Suprapubic skin (tissue), 4 donors: Measurements from ENCODE around the gene GMPR. TPM values are rescaled to one million over a fixed set of nuclear protein-coding genes. Genes with fewer than 3 reads are reported as not detected.

Experiments used
- DNase-seq, 2 donors: peaks; one replicate each; pipeline ENCODE4 v3.0.0-alpha.2; 2019; ENCODE audit warnings: low spot score in 2 of 2
- H3K27ac ChIP-seq: fragments of 200-600 bp; sonication (generic); one replicate; pipeline ENCODE4 v1.5.1; 2019
- H3K27me3 ChIP-seq: fragments of 200-600 bp; sonication (generic); one replicate; pipeline ENCODE4 v1.5.1; 2019
- H3K36me3 ChIP-seq: fragments of 200-600 bp; sonication (generic); one replicate; pipeline ENCODE4 v1.5.1; 2019
- H3K4me1 ChIP-seq: fragments of 200-600 bp; sonication (generic); one replicate; pipeline ENCODE4 v1.5.1; 2019
- H3K4me3 ChIP-seq: fragments of 200-600 bp; sonication (generic); one replicate; pipeline ENCODE4 v1.5.1; 2019; ENCODE audit warnings: mild to moderate bottlenecking
- H3K9me3 ChIP-seq: fragments of 200-600 bp; sonication (generic); one replicate; pipeline ENCODE4 v1.5.1; 2019
- CTCF ChIP-seq, 2 donors: fragments of 200-600 bp in 1 of 2; fragments of 450-650 bp in 1 of 2; sonication (generic) in 1 of 2; IDR thresholded peaks; one replicate each; pipeline ENCODE4 v1.5.1; 2016 to 2019; ENCODE audit warnings: antibody characterized with exemption in 2 of 2, mild to moderate bottlenecking in 1 of 2, moderate library complexity in 1 of 2
- EP300 ChIP-seq: sonication (generic); formaldehyde crosslinking; IDR thresholded peaks from one replicate; pipeline ENCODE4 v1.6.1; 2017; ENCODE audit warnings: antibody characterized with exemption
- POLR2A ChIP-seq, 2 donors: fragments of 450-650 bp; IDR thresholded peaks; one replicate each; pipeline ENCODE4 v1.6.1; 2017; ENCODE audit warnings: antibody characterized with exemption in 2 of 2, mild to moderate bottlenecking in 2 of 2, moderate library complexity in 2 of 2
- POLR2AphosphoS5 ChIP-seq, 3 donors: sonication (generic); formaldehyde crosslinking; IDR thresholded peaks; one replicate each; pipeline ENCODE4 v1.6.1; 2017; ENCODE audit warnings: antibody characterized with exemption in 3 of 3
- WGBS: methylation state at CpG from one replicate; pipeline ENCODE4 v1.1.5; 2018; 5-methylcytosine and 5-hydroxymethylcytosine counted together
- total RNA-seq, 4 donors: library from RNA; depleted of rRNA; stranded (reverse); fragments of >200 nt; gene quantifications; one replicate each; pipeline ENCODE4 v1.1.0, GENCODE V29; 2016

GMPR gene
- total RNA-seq, 4 donors from 2014 or later = 4.9 to 16.4 (median 12.9) TPM

- no peaks in the 10 kb centered on the region for H3K27me3 ChIP-seq
- 45% methylated on average over 15 of the region's 15 CpGs for WGBS
- DNase-seq = no peak
- no peaks in the 10 kb centered on the region for H3K36me3 ChIP-seq
- no peak overlapping the region for H3K4me3 ChIP-seq
- no peak overlapping the region for H3K27ac ChIP-seq
- TF ChIP-seq CTCF (IDR thresholded peaks at IDR 0.05) = peak; percentile 16 to 72
- TF ChIP-seq POLR2AphosphoS5 (IDR thresholded peaks at IDR 0.05) = no peak
- TF ChIP-seq EP300 = no peak
- no peaks in the 10 kb centered on the region for H3K4me1 ChIP-seq
- no peaks in the 10 kb centered on the region for H3K9me3 ChIP-seq
Observed at GRCh38 chr6:16286151-16286522, 47.8 kb downstream of the GMPR start.

GRCh38 chr6:16288163-16288562 is 49.8 kb downstream of the GMPR start:
- Histone ChIP-seq H3K27ac (no peak overlapping the region), H3K27me3 (no peaks in the 10 kb centered on the region), H3K36me3 (no peaks in the 10 kb centered on the region), H3K4me3 (no peak overlapping the region), H3K4me1 (no peaks in the 10 kb centered on the region), H3K9me3 (no peaks in the 10 kb centered on the region)
- WGBS = 97% methylated on average over 25 of the region's 26 CpGs
- DNase-seq = no peak
- TF ChIP-seq CTCF (IDR thresholded peaks at IDR 0.05) (no peak), POLR2A (IDR thresholded peaks at IDR 0.05) (no peak), EP300 (no peak), POLR2AphosphoS5 (IDR thresholded peaks at IDR 0.05) (no peak)

GRCh38 chr6:16291739-16292138 is 53.4 kb downstream of the GMPR start:
- H3K4me3 ChIP-seq = no peak overlapping the region
- no peaks in the 10 kb centered on the region for H3K36me3 ChIP-seq
- no peaks in the 10 kb centered on the region for H3K27me3 ChIP-seq
- no peak for DNase-seq
- no peak for TF ChIP-seq EP300
- no peak for TF ChIP-seq POLR2AphosphoS5 (IDR thresholded peaks at IDR 0.05)
- no peak for TF ChIP-seq CTCF (IDR thresholded peaks at IDR 0.05)
- TF ChIP-seq POLR2A (IDR thresholded peaks at IDR 0.05) = no peak
- no peaks in the 10 kb centered on the region for H3K4me1 ChIP-seq
- WGBS = 74% methylated on average over 6 of the region's 6 CpGs
- H3K9me3 ChIP-seq = no peaks in the 10 kb centered on the region
- H3K27ac ChIP-seq = no peak overlapping the region

GRCh38 chr6:16292432-16292831 is 54.0 kb downstream of the GMPR start:
- H3K27me3 ChIP-seq = no peaks in the 10 kb centered on the region
- TF ChIP-seq POLR2AphosphoS5 (IDR thresholded peaks at IDR 0.05) = no peak
- no peak for TF ChIP-seq POLR2A (IDR thresholded peaks at IDR 0.05)
- no peak for TF ChIP-seq EP300
- TF ChIP-seq CTCF (IDR thresholded peaks at IDR 0.05) = no peak
- WGBS = 84% methylated on average over 5 of the region's 5 CpGs
- no peak overlapping the region for H3K4me3 ChIP-seq
- no peak for DNase-seq
- no peaks in the 10 kb centered on the region for H3K4me1 ChIP-seq
- no peaks in the 10 kb centered on the region for H3K9me3 ChIP-seq
- no peaks in the 10 kb centered on the region for H3K36me3 ChIP-seq
- no peak overlapping the region for H3K27ac ChIP-seq

- H3K27me3 ChIP-seq = no peaks in the 10 kb centered on the region
- no peaks in the 10 kb centered on the region for H3K4me1 ChIP-seq
- H3K9me3 ChIP-seq = no peaks in the 10 kb centered on the region
- no peak overlapping the region for H3K4me3 ChIP-seq
- H3K36me3 ChIP-seq = no peaks in the 10 kb centered on the region
- no peak overlapping the region for H3K27ac ChIP-seq
- no peak for DNase-seq
- 59% methylated on average over 8 of the region's 8 CpGs for WGBS
- TF ChIP-seq POLR2AphosphoS5 (IDR thresholded peaks at IDR 0.05) = no peak
- no peak for TF ChIP-seq POLR2A (IDR thresholded peaks at IDR 0.05)
- no peak for TF ChIP-seq CTCF (IDR thresholded peaks at IDR 0.05)
- TF ChIP-seq EP300 = no peak
Observed at GRCh38 chr6:16292942-16293341, 54.6 kb downstream of the GMPR start.
